GM18507 (cell line): ENCODE measurements around the gene CNOT11.

Source experiments
- DNase-seq: peaks from one replicate; pipeline ENCODE4 v3.0.0; 2011; ENCODE audit warnings: low read depth; ENCODE audit not compliant: insufficient read length; ENCODE audit errors: extremely low spot score
- FAIRE-seq: peaks from 2 replicates; lab custom pipeline; 2011; peaks lifted over from hg19 to GRCh38; lab: Jason Lieb, UNC

The CNOT11 gene

DNA sequence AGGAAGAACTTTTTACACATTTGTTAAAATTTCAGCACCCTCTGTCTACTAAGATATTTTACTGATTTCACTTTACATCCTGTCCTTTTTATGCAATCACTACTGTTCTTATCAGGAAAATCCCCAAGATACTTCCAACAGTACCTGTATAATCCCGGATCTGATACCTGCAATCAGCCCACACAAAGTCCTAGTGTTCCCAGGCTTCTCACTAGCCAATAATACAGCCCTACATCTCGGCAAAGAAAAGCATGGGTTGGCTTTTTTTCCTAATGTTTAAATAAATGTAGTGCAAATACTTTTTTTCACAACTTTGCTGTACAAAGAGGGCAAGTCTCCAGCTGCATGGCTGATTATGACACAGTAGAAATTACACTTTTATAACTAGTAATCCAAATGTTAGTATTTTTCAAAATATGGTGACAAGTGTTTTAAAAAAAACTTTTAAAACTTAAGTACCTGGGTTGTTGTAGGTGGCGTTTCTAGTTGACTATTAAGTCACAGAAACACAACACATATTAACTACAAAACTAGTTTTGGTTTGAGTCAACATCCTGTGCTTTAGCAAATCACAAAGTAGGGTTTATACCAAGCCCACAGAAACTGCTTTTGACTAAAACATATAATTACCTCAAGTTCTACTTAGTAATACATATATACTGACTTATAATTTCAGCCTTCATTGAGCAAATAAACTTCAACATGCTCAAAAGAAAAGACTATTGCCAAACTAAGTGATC is 19.5 kb downstream of the CNOT11 start:
- peak; percentile 48 for DNase-seq
- peak; percentile 91 for FAIRE-seq

DNA sequence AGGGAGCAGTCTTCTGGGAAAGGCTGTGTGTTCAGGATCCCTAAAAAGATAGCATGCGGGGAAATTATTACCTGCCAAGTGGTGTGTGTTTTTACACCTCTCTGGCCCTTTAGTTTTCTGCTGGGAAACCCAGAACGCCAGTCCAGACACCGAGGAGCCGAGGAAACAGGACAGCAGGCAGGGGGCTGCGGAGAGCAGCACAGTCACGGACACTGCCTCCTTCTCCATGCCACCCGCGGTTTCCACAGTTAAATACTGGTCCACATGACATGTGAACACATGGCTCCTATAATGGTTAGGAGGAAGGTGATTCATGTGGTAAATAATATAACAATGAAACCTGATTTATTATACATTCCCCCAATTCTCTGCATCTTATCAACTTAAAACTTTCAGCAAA is 20.4 kb downstream of the CNOT11 start:
- DNase-seq (no peak), FAIRE-seq (no peak)

DNA sequence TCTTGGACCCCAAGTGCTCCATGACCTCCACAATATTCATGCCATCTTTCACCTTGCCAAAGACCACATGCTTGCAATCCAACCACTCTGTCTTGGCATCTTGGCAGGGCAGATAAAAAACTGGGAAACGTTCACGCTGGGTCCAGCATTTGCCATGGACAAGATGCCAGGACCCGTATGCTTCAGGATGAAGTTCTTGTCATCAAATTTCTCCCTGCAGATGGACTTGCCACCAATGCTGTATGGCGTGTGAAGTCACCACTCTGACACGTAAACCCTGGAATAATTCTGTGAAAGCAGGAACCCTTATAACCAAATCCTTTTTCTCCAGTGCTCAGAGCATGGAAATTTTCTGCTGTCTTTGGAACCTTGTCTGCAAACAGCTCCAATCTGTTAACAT is 21.5 kb downstream of the CNOT11 start:
- no peak for FAIRE-seq
- DNase-seq: no peak

DNA sequence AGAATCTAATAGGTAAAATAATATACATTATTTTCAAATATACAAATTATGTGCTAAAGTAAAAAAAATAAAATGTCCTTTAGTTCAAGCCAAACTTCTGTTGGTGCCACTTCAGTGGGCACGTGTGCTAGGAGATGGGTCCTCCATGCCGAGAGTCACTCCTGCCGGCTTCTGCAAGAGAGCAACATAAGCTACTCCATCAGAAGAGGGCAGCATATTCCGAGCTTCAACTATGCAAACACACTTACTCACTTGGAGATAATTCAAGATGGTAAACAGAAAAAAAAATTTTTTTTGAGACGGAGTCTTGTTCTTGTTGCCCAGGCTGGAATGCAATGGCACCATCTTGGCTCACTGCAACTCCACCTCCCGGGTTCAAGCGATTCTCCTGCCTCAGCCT is 24.4 kb downstream of the CNOT11 start:
- no peak for FAIRE-seq
- no peak for DNase-seq

DNA sequence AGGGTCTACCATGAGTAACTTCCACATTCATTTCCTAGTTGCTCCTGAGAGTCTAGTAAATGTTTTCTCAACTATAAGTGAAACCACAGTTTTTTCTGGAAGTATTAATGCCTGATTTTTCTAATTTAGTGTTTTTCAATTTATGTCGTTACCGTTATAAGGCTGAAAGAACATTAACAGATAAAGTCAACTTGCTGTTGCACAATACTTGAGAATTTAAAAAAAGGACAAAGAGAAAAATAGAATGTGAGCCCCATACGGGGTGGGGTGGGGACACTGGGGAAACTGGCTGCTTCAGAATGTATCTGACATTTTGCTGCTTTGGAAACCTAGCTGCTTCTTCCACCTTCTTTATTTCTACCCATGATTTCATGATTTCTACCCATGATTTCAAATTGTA is 26.2 kb downstream of the CNOT11 start:
- no peak for FAIRE-seq
- DNase-seq: no peak

DNA sequence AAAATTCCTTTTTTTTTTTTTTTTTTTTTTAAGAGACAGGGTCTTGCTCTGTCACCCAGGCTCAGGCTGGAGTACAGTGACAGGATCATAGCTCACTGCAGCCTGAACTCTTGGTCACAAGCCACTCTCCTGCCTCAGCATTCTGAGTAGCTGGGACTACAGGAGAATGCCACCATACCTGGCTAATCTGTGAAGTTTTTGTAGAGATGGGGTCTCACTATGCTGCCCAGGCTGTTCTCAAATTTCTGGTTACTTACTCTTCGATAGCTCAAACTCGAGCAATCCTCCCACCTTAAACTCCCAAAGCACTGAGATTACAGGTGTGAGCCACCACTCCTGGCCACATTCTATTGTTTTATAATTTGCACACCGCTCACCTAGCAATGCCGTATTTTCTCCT is 28.8 kb downstream of the CNOT11 start:
- FAIRE-seq: no peak
- no peak for DNase-seq

DNA sequence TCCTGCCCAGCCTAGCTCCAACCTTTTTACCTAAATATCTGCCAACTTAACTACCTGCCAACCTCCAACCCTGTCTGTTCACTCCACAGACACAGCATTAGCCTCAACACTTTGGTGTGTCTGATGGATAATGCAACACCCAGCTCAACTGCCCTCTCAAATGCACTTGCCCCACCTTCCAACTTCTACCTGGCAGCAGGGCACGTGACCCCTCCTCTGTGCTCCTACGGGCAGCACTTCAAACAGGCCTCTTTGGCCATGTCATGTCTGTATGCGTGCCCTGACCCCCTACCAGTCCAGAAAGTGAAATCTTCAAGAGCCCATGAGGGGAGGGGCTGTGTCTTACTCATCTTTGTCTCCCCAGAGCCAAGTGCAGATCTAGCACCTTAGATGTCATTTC is 30.3 kb downstream of the CNOT11 start:
- no peak for DNase-seq
- FAIRE-seq: no peak

DNA sequence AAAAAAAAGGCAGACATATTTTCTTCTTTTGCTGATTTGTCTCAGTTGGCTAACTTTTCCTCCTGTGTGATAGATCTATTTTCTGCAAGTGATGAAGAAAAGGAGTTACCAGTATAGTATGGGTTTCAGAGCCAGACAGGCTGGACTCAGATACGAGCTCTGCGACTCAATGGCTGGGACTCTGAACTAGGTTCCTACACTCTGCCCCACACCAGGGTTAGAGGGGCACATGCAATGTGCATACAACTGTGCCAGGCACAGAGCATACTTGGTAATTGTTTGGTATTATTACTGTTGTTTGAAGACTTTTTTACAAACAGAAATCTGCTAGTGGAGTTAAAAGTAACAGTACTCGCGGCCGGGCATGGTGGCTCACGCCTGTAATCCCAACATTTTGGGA is 34.0 kb downstream of the CNOT11 start:
- FAIRE-seq: no peak
- no peak for DNase-seq

DNA sequence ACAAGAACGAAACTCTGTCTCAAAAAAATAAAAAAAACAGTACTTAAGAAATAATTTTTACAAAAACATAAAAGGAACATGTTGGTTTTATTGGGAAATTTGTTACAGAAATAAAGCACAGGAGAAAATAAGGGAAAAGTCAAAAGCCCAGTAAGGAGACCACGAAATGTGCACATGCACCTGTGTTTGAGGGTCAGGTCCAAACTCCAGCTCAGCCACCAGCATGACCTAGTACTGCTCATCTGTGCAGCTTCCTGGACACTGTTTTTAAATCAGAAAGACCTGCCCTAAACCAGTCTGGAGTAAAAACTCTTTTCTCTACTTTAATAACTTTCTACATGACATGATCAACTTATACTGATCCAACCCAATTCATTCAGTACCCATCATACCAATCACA is 34.6 kb downstream of the CNOT11 start:
- no peak for FAIRE-seq
- no peak for DNase-seq

DNA sequence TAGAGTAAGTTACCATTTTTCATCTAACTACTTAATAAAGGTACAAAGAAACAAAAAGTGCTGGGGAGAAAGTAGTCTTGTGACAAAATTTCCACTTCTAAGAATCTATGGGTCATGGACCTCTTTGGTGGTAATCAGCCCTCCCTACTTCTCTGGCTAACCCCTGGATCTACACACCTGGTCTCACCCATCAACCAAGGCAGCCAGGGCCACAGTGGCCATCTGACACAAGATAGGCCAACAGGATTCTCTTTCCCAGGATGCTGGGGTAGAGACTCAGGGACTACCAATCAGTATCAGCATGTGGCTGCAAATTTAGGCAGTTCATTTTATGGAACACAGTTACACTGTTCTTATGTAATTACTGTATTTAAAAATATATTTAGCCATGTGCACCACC is 38.0 kb downstream of the CNOT11 start:
- no peak for DNase-seq
- no peak for FAIRE-seq

DNA sequence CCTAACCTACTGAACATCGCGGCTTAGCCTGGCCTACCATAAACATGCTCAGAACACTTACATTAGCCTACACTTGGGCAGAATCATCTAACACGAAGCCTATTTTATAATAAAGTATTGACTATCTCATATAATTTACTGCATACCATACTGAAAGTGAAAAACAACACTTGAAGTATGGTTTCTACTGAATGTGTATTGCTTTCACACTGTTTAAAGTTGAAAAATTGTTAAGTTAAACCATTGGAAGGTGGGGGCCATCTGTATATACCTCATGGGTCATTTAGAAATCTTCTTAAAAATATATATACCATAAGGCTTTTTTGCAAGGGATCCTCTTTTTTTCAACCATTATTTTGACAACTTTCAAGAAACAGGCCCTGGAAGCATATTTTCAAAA is 39.3 kb downstream of the CNOT11 start:
- FAIRE-seq (no peak), DNase-seq (no peak)

DNA sequence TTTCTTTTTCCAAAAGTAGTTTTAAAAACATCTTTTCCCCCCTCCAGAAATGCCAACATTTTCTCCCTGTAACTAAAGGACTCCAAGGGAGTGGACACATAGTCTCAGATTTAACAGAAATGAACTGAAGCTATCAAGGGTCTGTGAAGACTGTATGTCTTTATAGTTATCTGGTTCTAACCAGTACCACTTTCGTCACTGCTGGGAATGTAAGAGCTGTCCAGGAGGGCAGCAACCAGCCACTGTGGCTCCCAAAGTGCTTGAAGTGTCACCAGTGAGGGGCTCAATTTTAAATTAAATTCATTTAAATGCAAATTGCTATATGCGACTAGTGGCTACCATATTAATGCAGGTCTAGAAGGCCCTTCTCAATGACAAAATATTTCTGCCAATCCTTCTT is 40.9 kb downstream of the CNOT11 start:
- DNase-seq (no peak), FAIRE-seq (no peak)

DNA sequence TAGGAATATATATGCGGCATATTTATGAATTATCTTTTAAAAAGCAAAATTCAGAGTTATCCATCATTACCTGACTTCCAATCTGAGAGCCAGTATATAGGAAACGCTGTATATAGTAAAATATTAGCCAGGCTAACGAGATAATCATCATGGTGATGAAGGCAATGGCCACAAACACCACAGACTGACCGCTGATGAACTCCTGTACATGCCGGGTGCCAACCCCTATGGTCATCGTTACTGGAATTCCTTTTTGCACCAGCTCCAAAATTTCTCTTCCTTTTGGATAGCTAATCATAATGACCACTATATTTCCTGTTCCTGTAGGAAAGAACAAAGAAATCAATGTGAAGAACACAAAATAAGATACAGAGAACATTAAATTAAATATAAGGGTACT is 42.2 kb downstream of the CNOT11 start:
- FAIRE-seq: no peak
- DNase-seq: no peak

DNA sequence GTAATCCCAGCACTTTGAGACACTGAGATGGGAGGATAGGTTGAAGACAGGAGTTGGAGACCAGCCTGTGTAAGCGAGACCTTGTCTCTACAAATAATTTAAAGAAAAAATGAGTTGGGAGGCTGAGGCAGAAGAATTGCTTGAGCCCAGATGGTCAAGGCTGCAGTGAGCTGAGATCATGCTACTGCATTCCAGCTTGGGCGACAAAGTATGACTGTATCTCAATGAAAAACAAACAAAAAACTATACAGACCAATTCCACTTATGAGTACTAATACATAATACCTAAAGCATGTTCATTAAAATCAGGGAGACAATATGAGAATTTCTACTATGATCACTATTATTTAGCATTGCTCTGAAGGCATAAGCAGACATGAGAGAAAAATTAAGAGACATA is 43.2 kb downstream of the CNOT11 start:
- no peak for FAIRE-seq
- no peak for DNase-seq

DNA sequence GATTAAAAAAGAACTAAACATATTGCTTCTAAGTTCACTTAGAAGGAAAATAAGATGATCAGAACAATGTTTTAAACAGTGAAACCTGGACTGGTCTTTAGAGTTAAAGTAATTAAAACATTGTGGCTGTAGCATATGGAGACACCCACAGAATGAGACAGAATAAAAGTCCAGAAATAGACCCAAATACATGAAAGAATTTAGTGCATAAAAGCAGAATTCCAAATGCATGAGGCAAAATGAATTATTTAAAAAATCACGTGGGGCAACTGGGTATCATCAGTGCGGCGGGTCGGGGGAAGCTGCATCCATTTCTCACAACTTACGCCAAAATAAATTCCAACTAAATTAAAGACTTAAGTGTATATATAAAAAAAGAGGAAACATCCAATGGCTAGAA is 43.7 kb downstream of the CNOT11 start:
- no peak for DNase-seq
- no peak for FAIRE-seq

DNA sequence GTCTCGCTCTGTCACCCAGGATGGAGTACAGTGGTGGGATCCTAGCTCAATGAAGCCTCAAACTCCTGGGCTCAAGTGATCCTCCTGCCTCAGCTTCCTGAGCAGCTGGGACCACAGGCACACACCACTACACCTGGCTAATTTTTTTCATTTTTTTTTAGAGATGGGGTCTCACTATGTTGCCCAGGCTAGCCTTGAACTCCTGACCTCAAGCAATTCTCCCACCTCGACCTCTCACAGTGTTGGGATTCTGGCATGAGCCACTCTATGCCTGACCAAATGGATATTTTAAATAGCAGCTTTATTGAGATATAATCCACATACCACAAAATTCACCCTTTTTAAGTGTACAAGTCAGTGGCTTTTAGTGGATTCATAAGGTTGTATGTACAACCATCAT is 44.7 kb downstream of the CNOT11 start:
- FAIRE-seq: no peak

DNA sequence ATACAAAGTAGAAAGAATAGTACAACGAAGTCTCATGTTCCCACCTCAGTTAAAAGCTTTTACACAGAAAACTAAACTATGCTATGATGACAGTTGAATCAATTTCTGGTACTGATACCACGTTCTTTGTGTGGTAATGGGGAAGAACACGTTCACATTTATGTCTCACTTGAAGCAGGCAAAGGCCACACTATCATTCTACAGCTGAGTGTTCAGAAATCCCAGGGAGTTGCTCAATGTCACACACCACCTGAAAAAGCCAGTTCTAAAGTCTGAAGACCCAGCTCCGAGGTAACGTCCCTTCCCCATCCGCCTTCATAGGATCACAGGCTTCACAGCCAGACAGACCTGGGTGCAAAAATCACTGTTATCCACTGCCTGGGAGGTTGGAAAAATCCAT is 46.9 kb downstream of the CNOT11 start:
- FAIRE-seq (no peak), DNase-seq (no peak)

More for the DNA sequence above, 44.7 kb downstream of the CNOT11 start:
- DNase-seq: no peak

DNA sequence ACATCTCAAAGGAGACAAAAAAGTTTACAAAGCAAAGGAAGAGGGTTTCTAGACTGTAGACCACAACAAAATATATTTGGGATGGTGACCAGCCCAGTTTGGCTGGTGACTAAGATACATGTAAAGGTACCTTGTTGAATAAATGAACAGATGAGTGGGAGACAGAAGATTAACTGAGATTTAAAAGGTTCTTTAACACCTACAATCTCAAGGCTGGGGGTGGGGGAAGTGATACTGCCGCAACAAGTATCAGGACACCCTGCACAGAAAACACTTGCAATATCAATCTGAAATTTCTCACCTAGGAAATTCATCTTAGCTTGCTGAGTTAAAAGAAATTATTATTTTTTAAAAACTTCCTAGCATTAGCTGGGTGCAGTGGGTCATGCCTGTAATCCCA is 47.5 kb downstream of the CNOT11 start:
- FAIRE-seq: no peak

DNA sequence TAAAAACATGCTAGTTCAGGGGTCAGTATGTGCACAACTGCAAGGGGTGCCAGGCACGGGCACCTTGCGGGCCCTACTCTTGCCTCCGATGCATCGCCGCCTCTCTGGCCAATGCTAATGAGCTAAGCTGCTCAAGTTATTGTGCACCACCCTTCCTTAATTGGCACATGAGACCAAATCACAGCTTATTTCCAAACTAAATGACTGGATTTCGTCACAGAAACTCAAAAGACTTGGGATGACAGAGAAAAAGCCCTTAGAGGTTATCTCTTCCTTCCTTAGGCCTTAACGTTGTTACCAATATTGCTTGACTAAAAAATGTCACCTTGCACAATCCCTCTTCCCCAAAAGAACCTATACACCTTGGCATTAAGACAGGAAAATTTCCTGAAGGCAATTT is 48.1 kb downstream of the CNOT11 start:
- FAIRE-seq (no peak), DNase-seq (no peak)

More for the DNA sequence above, 47.5 kb downstream of the CNOT11 start:
- no peak for DNase-seq

DNA sequence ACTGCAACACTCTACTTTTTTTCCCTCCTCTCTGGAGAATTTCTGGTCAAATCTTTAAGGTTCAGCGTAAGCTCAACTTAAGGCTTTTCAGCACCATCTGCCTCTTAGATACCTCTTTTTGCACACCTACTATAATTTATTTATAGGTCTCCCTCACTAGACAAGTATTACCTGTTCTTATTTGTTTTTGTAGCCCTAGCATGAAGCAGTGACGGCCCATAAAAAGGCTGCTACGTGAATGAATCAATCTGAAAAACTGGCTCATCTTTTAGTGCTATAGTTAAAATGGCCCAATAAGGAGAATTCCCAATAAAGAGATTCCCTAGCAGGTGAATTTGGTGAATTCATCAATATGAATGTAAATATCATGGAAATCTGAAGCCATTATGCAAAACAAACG is 49.3 kb downstream of the CNOT11 start:
- no peak for DNase-seq
- no peak for FAIRE-seq

DNA sequence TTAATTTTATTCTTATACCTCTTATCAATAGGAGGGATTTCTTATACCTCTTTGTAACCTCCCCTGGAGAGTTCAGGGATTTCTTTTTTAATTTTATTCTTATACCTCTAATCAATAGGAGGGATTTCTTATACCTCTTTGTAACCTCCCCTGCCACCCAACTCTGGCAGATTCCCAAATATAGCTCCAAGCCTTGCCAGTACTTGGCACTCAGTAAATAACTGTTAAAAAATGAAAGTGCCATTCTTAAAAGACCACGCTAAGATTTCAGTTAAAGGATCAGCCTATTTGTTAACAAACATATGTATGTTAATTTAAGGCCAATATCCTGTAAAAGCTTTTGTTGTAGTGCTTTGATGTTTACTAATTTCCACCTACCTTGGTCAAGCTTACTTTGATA is 51.0 kb downstream of the CNOT11 start:
- FAIRE-seq (no peak), DNase-seq (no peak)

DNA sequence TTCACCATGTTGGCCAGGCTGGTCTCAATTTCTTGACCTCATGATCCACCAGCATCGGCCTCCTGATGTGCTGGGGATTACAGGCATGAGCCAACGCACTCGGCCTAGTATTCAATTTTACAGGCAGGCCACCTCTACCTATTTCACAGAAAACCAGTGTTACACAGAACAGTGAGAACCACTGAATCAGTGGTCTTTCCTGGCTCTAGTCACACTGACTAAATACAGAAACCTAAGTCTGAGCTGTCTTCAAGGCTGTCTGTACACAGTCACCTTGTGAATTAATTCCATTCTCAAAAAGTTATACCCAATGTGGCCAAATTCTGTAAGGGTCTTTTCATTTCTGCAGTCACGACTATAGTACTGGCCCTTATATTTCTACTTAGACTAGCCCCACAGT is 52.3 kb downstream of the CNOT11 start:
- no peak for FAIRE-seq

More for the DNA sequence above, 52.3 kb downstream of the CNOT11 start:
- DNase-seq: no peak
